NOMO-1 (cell line): ENCODE measurements around the gene PKP4.

Experiments
- DNase-seq, 2 experiments: peaks; one replicate each; lab custom pipeline; 2025; ENCODE audit not compliant: unreplicated experiment in 2 of 2; lab: John Stamatoyannopoulos, UW

Gene PKP4

DNA sequence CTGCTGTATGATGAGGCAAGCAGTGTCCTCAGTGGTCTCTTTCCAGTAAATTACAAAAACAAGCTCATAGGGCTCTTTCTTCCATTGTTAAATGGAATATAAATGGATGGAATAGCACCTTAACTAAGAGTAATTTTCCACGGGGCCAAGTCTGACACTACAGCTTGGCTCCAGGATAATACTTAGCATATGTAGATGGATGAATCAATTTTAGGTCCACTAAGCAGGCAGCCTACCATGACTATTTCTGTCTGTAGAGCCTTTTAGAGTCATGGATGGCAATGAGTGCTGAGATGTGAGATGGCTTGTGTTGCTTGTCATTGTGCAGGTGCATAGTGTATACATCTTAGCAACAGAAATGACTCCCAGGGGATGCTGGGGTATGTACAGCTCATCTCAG, 125.9 kb downstream of the PKP4 start:
- DNase-seq, result no peak

DNA sequence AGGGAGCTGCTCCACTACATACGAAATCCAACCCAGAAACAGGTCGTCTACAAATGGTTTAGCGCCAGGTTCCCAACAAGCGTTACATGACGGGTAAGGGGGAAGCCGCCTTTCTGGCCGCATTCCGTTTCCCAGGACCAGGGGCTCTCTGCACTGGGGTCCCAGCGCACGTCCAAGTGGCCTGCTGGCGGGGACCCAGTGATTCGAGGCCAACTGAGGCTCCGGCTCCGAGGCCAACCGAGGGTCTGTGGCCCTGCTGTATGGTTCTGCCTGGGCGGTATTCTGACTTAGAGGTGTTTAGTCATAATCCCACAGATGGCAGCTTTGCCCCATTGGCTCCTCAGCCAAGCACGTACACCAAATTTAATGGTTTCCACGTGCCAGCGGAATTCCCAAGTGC, 127.2 kb downstream of the PKP4 start:
- no peak for DNase-seq

DNA sequence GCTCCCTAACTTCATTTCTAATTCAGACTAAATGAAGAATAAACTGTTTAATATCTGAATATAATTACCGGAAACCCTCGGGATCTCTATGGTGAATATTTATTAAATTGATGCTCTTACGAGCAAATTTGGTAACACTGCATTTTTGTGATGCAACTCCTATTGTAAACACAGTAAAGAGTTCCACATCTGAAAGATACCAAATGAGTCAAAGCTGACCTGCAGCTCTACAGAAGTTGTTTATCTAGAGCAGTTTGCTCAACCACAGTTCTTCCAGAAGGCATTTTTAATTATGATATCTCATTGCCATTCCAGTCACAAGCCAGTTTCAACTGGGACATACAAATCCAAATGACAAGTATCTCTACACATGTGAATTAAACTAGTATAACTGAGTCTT, 129.7 kb downstream of the PKP4 start:
- no peak for DNase-seq

DNA sequence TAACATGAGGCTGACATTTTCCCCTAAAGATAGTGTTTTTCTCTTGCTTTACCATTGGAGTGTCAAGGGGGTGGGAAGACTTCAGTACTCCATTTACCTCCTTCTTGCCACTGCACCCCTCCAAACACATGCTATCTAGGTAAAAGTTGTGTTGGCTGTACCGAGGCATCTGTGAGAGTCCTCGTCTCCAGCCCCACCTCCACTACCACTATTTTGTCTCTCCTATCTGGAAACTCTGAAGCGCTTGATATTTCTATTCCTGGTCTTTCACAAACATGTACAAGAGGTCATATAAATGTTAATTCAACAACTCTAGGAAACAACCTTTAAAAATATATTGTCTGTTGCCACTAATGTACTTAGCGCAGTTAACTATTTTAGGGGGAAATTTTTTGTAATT, 132.6 kb downstream of the PKP4 start:
- DNase-seq, result no peak

DNA sequence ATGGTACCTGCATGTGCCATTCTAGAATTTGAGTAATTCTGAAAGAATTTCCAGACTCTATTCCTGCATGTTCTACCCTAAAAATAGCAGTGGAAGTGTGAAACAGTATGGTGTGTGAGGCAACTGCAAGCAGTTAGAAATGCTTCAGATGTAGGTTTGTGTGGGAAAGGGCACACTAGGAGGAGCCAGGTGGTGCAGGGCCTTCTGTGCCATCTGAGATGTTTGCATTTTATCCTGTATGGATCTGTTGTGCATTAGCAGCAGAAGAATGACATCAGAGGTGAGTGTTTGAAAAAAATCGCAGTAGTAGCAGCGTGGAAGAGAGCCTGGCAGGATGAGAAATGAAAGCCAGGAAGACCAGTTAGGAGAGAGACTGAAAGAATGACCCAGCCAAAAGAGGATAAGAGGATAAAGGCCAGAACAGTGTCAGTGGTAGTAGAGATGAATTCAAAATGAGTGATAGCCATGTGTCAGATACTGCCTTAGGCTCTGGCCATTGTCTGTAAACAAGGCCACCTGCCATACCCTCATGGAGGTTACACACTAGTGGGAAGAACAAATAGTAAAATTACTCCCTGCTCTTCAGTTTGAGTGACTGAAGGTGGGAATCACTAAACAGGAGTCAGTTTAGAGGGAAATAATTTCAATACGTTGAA, 142.2 kb downstream of the PKP4 start:
- no peak for DNase-seq

DNA sequence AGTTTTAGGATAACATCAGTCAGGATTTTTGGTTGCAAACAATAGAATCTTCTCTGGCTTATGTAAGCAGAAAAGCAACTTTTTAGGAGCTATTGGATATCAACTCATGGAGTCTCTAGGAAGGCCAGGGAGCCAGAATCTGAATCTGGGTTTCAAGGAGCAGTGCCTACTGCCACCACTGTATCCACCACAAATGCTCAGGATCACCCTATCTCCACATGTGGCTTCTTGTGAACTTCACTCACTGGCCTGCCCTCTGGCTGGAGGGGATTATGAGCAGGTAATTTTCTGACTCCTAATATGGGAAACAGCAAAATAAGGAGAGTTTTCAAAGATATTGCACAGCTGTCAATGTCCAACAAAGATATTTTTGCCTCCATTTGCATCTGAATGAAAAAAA, 142.9 kb downstream of the PKP4 start:
- no peak for DNase-seq

DNA sequence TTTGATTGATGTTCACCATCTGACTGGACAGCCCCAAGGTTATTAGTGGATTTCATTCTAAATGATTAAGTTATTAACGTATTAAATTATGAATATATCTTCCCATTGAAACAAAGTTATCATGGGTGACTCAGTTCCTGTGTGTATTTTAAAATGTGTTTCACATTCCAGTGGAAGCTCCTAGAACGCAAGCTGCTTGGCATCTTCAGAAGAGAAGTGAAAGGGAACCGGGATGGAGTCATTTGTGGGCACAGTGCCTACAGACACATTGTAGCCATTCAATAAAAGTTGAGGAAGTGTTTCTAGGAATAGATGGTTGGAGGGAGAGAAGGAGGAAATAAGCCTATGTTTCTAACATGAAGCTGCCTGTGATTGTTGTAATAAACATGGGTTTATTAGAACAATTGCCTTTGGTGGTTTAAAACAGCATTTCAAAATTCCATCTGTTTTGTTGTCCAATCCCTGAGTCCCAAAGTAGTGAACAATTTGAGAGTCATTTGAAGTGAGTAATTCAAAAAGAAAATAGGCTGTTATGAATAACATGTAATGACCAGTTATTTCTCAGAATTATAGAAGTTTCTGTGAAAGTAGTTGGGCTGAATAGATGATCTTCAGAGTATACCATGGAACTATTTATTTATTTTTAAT, 143.5 kb downstream of the PKP4 start:
- DNase-seq, result no peak

DNA sequence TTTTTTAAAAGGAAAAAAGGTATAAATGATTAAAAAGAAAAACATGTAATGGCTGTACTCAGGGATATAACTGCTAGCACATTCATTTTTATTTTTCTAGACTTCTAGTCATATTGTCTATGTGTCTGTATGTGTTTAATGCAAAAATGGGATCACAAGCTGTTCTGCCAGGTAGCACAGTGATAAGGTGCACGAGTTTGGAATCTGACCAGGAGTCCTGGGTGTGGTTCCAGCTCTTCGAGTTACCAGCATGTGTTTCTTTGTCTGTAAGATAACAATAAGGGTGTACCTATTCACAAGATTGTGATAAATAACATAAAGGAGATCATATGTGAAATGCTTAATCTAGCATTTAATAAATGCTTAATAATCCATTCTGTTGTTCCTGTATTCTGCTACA, 145.3 kb downstream of the PKP4 start:
- DNase-seq, result no peak

DNA sequence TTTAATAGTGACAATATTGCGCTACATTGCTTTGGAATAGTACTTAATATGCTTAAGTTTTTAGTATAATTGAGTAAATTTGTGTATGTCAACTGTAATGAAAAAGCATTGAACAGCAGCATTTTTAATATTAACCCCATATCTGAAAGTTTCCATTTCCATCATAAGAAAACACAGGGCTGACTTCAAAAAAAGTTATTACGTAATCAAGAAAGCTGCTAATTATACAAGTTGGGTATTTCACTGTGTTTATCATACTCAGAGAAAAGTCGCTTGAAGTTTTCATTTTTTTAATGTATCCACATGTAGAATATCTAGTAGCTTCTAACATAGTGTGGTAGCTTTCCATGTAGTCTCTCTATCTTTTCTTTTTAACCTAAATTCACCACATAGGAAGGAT, 146.5 kb downstream of the PKP4 start:
- DNase-seq, result no peak

DNA sequence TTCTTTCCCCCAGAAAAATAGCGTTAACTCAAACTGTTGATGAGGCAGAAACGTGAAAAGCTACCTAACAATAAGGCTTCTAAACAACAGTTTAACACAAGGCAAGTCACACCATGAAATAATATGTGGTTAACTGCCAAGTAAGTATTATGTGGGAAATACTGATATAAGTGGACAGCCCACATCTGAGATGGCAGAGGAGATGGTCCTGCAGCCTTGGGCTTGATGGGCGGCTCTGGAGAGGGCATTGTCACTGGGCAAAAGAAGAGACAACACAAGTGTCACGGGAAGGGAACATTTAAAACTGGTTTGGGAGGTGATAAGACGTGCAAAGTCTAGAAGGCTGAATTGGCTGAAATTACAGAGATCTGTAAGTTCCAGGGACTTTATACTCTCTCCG, 147.2 kb downstream of the PKP4 start:
- DNase-seq, result no peak

DNA sequence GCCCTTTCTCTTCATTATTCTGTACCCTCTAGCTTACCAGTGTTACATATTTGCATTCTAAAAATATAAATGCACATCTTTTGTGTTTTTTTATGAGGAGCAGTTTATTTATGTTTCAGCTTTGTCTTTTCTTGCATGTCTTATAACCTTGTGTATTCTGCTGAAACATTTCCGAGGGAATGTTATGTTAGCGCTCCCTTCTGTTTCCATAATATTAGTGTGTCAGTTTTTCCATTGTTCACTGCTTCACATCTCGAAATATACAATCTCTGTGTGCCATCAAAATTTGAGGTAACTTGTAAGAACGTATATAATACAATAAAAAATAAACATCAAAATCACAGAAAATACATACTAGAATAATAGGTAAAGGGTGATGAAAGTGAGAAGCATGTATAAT, 153.3 kb downstream of the PKP4 start:
- no peak for DNase-seq

DNA sequence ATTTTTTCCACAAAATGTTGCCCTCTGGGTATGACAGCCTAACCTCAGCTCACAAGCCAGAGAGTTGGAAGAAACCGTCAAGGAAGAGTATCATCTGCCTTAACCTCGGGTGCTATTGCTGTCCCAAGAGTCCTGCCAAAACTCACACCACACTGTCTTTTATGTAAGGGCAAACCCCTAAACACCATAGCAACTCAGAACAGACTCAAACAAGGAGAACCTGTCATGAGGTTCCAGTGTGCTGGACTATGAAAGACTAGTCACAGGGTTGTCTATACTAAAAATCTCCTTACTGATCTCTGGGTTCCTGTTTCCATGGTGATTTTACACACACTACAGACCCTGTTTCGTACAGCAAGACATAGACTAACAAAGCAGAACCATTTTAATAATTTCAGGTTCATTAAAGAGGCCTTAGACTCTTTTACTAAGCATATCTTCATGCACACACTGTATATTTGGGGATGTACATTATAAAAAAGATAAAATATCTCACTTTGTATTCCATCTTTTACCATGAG, 159.8 kb downstream of the PKP4 start:
- no peak for DNase-seq

DNA sequence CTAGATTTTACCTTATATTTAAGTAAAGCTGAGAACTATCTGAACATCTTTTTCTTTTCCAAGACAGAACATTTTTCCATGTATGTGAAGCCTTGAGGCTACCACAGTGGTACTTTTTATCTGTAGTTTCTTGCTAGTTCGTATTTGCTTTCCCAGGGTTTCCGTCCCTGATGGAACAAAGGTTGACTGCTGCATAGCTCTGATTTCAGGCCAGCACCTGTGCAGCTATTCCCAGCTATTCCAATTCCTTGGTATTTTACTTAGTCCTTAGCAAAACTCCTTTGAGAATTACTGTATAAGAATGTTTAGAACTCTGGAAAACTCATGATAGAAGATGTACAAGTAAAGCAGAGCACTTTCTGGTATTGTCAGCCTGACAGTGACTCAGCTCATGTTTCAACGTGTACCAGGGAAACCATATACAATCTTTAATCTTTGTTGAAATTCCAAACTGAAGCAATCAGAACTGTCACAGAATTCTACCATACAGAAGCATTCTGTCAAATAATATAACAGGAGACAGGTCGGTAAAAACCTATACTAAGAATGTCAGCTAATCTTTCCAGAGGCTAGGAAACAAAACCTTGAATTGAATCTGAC, 162.2 kb downstream of the PKP4 start:
- DNase-seq, result no peak

DNA sequence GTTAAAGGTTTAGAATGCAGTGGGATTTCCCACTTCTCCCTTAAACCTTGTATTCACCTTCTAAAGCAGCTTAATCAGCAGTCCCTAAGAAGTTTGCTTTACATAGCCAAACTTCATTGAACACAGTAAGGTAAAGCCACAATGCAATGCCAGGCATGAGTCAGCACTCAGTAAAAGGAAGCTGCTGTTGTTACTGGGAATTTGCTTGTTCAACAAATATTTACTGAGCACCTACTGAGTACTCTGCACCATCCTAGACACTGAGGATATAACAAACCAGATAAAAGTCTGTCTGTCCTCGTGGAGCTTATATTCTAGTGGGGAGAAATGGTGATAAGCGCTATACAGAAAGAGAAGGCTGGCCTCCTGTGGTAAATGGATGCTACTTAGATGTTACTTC, 162.7 kb downstream of the PKP4 start:
- peak in 1 of 2 experiments; percentile 1 for DNase-seq

DNA sequence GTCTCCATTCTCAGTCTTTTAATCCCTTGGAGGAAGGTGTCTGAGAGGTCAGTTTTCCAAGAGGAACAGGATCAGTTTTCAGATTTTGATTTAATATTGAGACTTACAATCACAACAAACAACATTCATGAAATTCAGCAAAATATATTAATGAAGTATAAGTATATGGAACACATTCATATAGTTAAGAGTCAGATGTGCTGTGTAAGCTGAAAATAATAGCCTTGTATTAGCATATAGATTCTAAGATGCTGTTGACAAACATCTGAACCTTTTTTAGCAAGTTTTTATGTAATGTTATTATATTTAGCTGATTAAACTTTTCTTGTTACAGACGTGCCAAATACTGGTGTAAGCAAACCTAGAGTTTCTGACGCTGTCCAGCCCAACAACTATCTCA, 163.9 kb downstream of the PKP4 start:
- DNase-seq, result no peak

DNA sequence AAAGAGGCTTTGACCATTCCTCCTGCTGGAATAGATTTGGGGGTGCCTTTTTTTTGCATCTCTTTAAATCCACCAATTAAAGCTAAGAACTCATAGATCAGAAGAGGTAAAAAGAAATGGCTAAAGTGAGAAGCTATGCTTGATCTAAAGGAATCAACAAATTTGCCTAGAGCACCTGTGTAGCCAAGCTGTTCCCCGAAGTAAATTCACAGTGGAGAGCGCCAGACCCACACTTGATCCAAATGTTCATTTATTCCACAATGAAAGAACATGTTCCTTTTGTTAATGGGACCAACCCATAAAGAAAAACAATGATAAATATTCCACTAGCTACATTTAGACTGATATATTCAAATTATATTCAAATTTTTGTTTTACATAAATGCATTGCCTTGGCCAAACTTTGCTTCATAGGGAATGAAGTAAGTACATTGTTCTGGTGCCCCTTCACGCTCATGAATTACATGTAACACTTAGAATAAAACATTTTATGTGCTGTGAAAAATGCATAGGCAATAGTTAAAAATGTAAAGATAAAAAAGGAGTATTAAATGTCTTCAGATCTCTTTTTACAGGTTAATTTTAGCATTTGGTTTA, 167.4 kb downstream of the PKP4 start:
- DNase-seq, result no peak

DNA sequence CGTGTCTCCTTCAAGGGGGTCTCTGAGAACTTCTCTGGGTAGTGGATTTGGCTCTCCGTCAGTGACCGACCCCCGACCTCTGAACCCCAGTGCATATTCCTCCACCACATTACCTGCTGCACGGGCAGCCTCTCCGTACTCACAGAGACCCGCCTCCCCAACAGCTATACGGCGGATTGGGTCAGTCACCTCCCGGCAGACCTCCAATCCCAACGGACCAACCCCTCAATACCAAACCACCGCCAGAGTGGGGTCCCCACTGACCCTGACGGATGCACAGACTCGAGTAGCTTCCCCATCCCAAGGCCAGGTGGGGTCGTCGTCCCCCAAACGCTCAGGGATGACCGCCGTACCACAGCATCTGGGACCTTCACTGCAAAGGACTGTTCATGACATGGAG, 168.2 kb downstream of the PKP4 start:
- no peak for DNase-seq

DNA sequence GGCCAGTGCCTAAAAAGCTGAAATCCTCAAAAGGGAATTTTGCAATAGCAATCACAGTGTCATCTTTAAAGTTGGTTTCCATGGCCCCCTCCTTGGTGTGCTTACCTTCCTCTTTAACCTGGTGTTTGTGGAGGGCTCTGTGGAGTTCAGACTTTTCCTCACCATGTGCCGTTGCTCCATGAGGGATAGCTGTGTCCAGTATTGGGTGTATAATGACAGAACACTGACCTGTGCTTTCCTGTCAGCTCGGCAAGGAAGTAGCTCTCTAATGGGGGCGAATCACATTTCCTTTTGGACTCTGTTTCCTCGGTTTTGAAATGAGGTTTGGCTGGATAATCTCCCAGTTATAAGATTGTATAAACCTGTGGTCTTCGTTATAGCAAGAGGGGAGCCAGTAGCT, 172.4 kb downstream of the PKP4 start:
- no peak for DNase-seq

DNA sequence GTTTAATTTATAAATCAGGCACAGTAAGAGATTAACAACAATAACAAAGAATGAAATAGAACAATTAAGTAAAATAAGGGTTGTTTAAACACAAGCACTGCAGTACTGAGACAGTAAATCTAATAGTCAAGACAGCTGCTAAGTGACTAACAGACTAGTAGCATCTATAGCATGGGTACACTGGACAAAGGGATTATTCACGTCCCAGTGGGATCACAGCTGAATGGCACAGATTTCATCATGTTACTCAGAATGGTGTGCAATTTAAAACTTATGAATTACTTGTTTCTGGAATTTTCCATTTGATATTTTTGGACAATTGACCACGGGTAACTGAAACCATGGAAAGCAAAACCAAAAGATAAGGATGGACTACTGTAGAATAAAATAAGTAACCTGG, 176.5 kb downstream of the PKP4 start:
- no peak for DNase-seq

DNA sequence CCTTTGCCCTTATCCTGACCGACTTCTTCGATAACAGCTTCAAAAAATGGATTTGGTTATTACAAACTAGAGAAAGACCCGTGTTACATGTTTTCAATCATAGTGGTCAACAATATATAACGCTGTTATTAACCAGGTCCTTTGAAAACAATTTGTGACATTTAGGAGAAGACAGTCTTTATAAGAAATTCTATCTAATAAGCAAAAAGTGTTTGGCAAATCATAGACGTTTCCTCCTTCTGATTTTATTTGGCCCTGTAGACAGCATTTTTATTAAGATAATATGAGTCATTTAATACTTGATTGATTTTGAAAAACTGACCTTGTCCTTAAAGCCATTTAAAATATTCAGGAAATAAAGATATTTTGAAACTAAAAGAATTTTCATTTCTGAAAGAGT, 177.9 kb downstream of the PKP4 start:
- DNase-seq, result no peak

DNA sequence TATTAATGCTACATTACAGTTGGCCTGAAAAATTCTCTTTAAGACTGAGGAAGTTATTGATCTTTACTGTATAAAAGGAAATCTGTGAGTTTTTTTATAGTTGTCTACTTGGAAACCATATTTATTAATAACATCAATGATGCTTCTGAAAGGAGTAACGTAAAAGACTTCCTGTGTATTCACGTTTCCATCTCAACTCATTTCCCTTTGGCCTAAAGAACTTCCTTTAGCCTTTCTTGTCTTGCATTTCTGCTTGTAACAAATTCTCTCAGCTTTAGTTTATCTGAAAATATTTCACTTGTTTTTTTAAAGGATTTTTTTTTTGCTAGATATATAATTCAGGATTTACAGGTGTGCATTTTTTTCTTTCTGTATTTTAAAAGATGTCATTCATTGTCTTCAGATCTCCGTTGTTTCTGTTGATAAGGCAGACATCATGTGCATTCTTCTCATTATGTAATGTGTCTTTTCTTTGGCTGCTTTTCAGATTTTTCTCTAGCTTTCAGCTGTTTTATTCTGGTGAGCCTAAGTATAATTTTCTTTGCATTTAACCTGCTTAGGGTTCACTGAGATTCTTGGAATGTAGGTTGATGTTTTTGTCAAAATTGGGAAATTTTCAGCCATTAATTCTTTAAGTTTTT, 179.3 kb downstream of the PKP4 start:
- no peak for DNase-seq
